ENCODE data around the gene SERPINB3. TPM values are rescaled to one million over a fixed set of nuclear protein-coding genes. Genes with fewer than 3 reads are reported as not detected.
"Not testable (repeated sequence)": the region's sequence is repeated elsewhere in the genome, so short reads cannot be mapped to it uniquely, and the experiment has no call there.

The SERPINB3 gene
- total RNA-seq, result not detected in 2 replicates

DNA sequence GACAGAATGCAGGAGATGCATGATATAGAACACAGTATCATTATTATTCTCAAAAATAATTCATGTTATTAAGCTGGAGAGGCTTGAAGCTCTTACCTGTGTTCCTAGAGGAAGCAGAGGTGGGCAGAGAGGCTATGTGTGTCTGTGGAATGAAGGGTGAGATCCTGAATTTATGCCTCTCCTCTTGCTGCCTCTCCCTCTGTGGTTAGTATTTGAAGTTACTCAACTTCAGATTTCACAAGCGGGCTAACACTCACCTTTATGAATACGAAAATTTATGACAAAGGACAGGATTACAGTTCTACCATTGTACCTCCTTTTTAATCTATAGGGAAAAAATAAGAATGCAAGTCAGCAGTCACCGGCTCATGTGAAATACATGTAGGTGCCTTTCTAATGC is at the start of gene SERPINB3:
Gene SERPINB3 (minus strand): TSS at position 144 of the 400 bp plus-strand sequence. CDS start 677 bp downstream, outside the sequence.
- POLR2A ChIA-PET; H3K36me3 Mint-ChIP-seq (ENCODE audit: low read depth); H3K4me3 Mint-ChIP-seq; intact Hi-C loops (cut with micrococcal nuclease); DNase-seq; H3K27me3 Mint-ChIP-seq; H3K9me3 Mint-ChIP-seq; CTCF ChIA-PET; ATAC-seq (ENCODE audit: low read depth); H3K4me1 Mint-ChIP-seq; H3K27ac Mint-ChIP-seq: not testable (repeated sequence)

DNA sequence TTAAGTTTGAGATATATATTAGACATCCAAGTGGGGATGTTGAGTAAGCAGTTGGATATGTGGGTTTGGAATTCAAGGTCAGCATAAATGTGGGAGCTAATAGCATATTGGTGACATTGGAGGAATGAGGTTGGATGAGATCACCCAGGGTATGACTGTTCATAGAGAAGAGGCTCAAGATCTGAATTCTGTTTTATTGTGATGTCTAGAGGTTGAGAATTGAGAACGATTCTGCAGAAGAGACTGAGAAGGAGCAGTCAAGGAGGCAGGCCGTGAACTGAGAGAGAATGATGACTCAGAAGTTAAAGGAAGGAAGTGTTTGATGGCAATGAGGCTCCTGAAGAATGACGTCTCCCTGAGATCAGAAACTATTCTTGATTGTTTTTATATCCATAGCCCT is 47.0 kb upstream of the SERPINB3 start:
- Mint-ChIP-seq H3K27me3 (no peaks in the 10 kb centered on the region), H3K4me3 (no peak overlapping the region), H3K27ac (no peak overlapping the region), H3K4me1 (no peaks in the 10 kb centered on the region), H3K36me3 (ENCODE audit: low read depth) (no peaks in the 10 kb centered on the region), H3K9me3 (peaks cover 4% of the 10 kb centered on the region)
- DNase-seq (no peak), ATAC-seq (ENCODE audit: low read depth) (no peak)
- TF ChIP-seq, protein P1, sequence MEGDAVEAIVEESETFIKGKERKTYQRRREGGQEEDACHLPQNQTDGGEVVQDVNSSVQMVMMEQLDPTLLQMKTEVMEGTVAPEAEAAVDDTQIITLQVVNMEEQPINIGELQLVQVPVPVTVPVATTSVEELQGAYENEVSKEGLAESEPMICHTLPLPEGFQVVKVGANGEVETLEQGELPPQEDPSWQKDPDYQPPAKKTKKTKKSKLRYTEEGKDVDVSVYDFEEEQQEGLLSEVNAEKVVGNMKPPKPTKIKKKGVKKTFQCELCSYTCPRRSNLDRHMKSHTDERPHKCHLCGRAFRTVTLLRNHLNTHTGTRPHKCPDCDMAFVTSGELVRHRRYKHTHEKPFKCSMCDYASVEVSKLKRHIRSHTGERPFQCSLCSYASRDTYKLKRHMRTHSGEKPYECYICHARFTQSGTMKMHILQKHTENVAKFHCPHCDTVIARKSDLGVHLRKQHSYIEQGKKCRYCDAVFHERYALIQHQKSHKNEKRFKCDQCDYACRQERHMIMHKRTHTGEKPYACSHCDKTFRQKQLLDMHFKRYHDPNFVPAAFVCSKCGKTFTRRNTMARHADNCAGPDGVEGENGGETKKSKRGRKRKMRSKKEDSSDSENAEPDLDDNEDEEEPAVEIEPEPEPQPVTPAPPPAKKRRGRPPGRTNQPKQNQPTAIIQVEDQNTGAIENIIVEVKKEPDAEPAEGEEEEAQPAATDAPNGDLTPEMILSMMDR (IDR thresholded peaks at IDR 0.05), result no peak
- CTCF ChIA-PET, result no interaction called here
- POLR2A ChIA-PET, result no interaction called here
- intact Hi-C loops (cut with micrococcal nuclease), result no loop called here

- Mint-ChIP-seq H3K27ac (no peak overlapping the region), H3K27me3 (no peaks in the 10 kb centered on the region), H3K4me3 (no peak overlapping the region), H3K9me3 (no peaks in the 10 kb centered on the region), H3K4me1 (no peaks in the 10 kb centered on the region), H3K36me3 (ENCODE audit: low read depth) (no peaks in the 10 kb centered on the region)
- ChIA-PET CTCF (no interaction called here), POLR2A (no interaction called here)
- intact Hi-C loops (cut with micrococcal nuclease), result no loop called here
- TF ChIP-seq, protein P1 (IDR thresholded peaks at IDR 0.05), result no peak
- DNase-seq, result no peak
- ATAC-seq (ENCODE audit: low read depth), result no peak
These were observed 46.1 kb upstream of the SERPINB3 start for GRCh38 chr18:63707816-63708215.

GRCh38 chr18:63705401-63705800 is 43.7 kb upstream of the SERPINB3 start:
- no peaks in the 10 kb centered on the region for H3K36me3 Mint-ChIP-seq (ENCODE audit: low read depth)
- POLR2A ChIA-PET, result no interaction called here
- DNase-seq (no peak), ATAC-seq (ENCODE audit: low read depth) (no peak)
- intact Hi-C loops (cut with micrococcal nuclease), result no loop called here
- TF ChIP-seq, protein P1 (IDR thresholded peaks at IDR 0.05), result no peak
- no peak overlapping the region for H3K27ac Mint-ChIP-seq
- H3K9me3 Mint-ChIP-seq, result no peaks in the 10 kb centered on the region
- no peak overlapping the region for H3K4me3 Mint-ChIP-seq
- H3K4me1 Mint-ChIP-seq, result no peaks in the 10 kb centered on the region
- H3K27me3 Mint-ChIP-seq, result no peaks in the 10 kb centered on the region
- CTCF ChIA-PET, result no interaction called here

- TF ChIP-seq, protein P1 (IDR thresholded peaks at IDR 0.05), result no peak
- H3K9me3 Mint-ChIP-seq, result no peaks in the 10 kb centered on the region
These were observed 41.0 kb upstream of the SERPINB3 start, which contains the start of gene SERPINB11 for GRCh38 chr18:63702660-63703059. Gene SERPINB11 (plus strand): TSS chr18:63702960. CDS start chr18:63710194, 7,234 bp downstream.

DNA sequence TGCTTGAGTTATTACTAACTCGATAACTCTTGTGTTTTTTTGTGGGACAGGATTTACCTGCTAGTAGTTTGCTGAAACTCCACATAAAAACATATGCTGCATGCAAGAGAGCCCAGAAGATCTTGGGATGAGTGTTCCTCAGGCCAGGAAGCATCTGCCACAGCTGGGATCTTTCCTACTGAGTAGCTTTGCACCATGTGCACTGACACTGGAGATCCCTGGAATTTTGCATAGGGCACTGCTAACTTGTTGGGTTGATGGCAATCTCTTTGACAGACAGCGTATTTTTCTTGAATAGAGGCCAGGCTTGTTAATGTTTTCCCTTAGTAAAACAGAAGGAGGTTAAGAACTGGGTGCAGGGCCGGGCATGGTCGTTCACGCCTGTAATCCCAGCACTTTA is 40.3 kb upstream of the SERPINB3 start:
- TF ChIP-seq, protein P1 (IDR thresholded peaks at IDR 0.05), result no peak
- ChIA-PET CTCF (no interaction called here), POLR2A (no interaction called here)
- Mint-ChIP-seq H3K4me1 (no peaks in the 10 kb centered on the region), H3K27ac (no peak overlapping the region), H3K27me3 (no peaks in the 10 kb centered on the region), H3K36me3 (ENCODE audit: low read depth) (no peaks in the 10 kb centered on the region), H3K4me3 (no peak overlapping the region), H3K9me3 (no peaks in the 10 kb centered on the region)
- DNase-seq (no peak), ATAC-seq (ENCODE audit: low read depth) (no peak)
- intact Hi-C loops (cut with micrococcal nuclease), result no loop called here

More at GRCh38 chr18:63702660-63703059, 41.0 kb upstream of the SERPINB3 start, which contains the start of gene SERPINB11:
- no peak for DNase-seq
- intact Hi-C loops (cut with micrococcal nuclease), result no loop called here
- no peaks in the 10 kb centered on the region for H3K36me3 Mint-ChIP-seq (ENCODE audit: low read depth)
- CTCF ChIA-PET, result no interaction called here
- no peaks in the 10 kb centered on the region for H3K27me3 Mint-ChIP-seq
- H3K27ac Mint-ChIP-seq, result no peak within 1 kb of the TSS
- POLR2A ChIA-PET, result no interaction called here
- H3K4me3 Mint-ChIP-seq, result no peak within 1 kb of the TSS
- no peak for ATAC-seq (ENCODE audit: low read depth)
- H3K4me1 Mint-ChIP-seq, result no peaks in the 10 kb centered on the region
